Measurements from ENCODE around the gene CLEC4M. TPM values are rescaled to one million over a fixed set of nuclear protein-coding genes. Genes with fewer than 3 reads are reported as not detected.

Gene CLEC4M, protein sequence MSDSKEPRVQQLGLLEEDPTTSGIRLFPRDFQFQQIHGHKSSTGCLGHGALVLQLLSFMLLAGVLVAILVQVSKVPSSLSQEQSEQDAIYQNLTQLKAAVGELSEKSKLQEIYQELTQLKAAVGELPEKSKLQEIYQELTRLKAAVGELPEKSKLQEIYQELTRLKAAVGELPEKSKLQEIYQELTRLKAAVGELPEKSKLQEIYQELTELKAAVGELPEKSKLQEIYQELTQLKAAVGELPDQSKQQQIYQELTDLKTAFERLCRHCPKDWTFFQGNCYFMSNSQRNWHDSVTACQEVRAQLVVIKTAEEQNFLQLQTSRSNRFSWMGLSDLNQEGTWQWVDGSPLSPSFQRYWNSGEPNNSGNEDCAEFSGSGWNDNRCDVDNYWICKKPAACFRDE
- total RNA-seq (2014; rRNA removed; shearing (Covaris generic)) = not detected in 2 replicates
- not detected in 2 replicates for total RNA-seq (2022)
- not detected for Bru-seq, nascent RNA
- not detected for BruChase-seq, experiment 1, labeled RNA remaining after a 6-hour chase
- not detected for BruChase-seq, experiment 2, labeled RNA remaining after a 2-hour chase
- long read RNA-seq = 0 reads

DNA sequence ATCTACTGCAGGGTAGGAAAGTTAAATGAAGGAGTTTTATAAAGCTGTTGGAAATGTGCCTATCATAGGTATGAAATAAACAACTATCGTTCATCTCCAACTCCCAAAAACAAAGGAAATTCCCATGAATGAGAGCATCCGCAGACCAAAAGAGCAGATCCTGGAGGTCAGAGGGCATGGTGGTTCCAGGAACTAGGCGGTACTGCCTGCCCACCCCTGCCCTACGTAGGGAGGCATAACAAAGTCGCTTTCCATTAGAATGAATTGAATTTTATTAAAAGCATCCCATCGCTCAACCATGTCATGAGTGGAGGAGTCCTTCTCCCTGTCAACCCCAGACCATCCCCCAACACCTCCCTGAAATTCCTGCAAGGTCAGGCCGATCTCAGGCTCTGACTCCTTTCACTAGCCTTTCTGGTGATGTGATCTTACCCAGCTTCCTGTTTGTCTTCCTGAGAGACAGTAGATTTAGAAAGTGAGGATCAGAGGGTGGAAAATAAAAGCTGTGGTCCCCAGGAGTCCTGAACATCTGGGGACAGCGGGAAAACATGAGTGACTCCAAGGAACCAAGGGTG is at the start of gene CLEC4M:
Gene CLEC4M, plus strand, starts transcription at position 525 of the 575 bp plus-strand sequence. Its CDS starts 24 bp downstream, at position 549.
- no TSS peak for BruUV-seq (replicated peaks)
- CTCF ChIA-PET (ENCODE audit: unreplicated experiment) = no interaction called here
- H3K27ac ChIP-seq (ENCODE audit: low read depth, low read length, poor library complexity, severe bottlenecking) = no peak within 1 kb of the TSS
- H3K79me2 ChIP-seq (ENCODE audit: insufficient read depth, low read depth, low read length) = no peaks in the 10 kb centered on the region
- no peak for TF ChIP-seq EZH2phosphoT487 (IDR thresholded peaks at IDR 0.05; ENCODE audit: borderline replicate concordance, low read depth, low read length)
- TF ChIP-seq, protein P1, sequence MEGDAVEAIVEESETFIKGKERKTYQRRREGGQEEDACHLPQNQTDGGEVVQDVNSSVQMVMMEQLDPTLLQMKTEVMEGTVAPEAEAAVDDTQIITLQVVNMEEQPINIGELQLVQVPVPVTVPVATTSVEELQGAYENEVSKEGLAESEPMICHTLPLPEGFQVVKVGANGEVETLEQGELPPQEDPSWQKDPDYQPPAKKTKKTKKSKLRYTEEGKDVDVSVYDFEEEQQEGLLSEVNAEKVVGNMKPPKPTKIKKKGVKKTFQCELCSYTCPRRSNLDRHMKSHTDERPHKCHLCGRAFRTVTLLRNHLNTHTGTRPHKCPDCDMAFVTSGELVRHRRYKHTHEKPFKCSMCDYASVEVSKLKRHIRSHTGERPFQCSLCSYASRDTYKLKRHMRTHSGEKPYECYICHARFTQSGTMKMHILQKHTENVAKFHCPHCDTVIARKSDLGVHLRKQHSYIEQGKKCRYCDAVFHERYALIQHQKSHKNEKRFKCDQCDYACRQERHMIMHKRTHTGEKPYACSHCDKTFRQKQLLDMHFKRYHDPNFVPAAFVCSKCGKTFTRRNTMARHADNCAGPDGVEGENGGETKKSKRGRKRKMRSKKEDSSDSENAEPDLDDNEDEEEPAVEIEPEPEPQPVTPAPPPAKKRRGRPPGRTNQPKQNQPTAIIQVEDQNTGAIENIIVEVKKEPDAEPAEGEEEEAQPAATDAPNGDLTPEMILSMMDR (conservative IDR thresholded peaks at IDR 0.05; ENCODE audit: low read length) = no peak
- no peak for DNase-seq (ENCODE audit: low spot score)
- no peaks in the 10 kb centered on the region for H3K9me2 ChIP-seq (ENCODE audit: insufficient read depth, low read length)
- H3K9me3 ChIP-seq (ENCODE audit: low read length) = peaks cover 18% of the 10 kb centered on the region; the same call in 1 of the 2 replicates
- no peaks in the 10 kb centered on the region for H4K20me1 ChIP-seq (ENCODE audit: insufficient read depth, low read length)
- no peak within 1 kb of the TSS for H3K4me3 ChIP-seq (ENCODE audit: low read depth, low read length, poor library complexity, severe bottlenecking)
- POLR2A ChIA-PET = no interaction called here
- H3K4me2 ChIP-seq (ENCODE audit: low read length) = no peak within 1 kb of the TSS
- H2AFZ ChIP-seq (ENCODE audit: low read length) = no peak within 1 kb of the TSS
- H3K36me3 ChIP-seq (ENCODE audit: insufficient read depth, low read length) = no peaks in the 10 kb centered on the region
- no peaks in the 10 kb centered on the region for H3K4me1 ChIP-seq (ENCODE audit: insufficient read depth, low read length, poor library complexity, severe bottlenecking)
- intact Hi-C loops (cut with micrococcal nuclease; ENCODE audit: unreplicated experiment) = no loop called here

- CTCF ChIA-PET (ENCODE audit: unreplicated experiment) = no interaction called here
- no TSS peak for BruUV-seq (replicated peaks)
- no peaks in the 10 kb centered on the region for H3K36me3 ChIP-seq (ENCODE audit: insufficient read depth, low read length)
- no peak for TF ChIP-seq EZH2phosphoT487 (IDR thresholded peaks at IDR 0.05; ENCODE audit: borderline replicate concordance, low read depth, low read length)
- TF ChIP-seq, protein P1 (conservative IDR thresholded peaks at IDR 0.05; ENCODE audit: low read length) = no peak
- H3K4me2 ChIP-seq (ENCODE audit: low read length) = no peak overlapping the region
- H2AFZ ChIP-seq (ENCODE audit: low read length) = no peak overlapping the region
- no peak overlapping the region for H3K27ac ChIP-seq (ENCODE audit: low read depth, low read length, poor library complexity, severe bottlenecking)
- POLR2A ChIA-PET = no interaction called here
- no peaks in the 10 kb centered on the region for H3K79me2 ChIP-seq (ENCODE audit: insufficient read depth, low read depth, low read length)
- DNase-seq (ENCODE audit: low spot score) = no peak
- no peaks in the 10 kb centered on the region for H3K9me3 ChIP-seq (ENCODE audit: low read length)
- H4K20me1 ChIP-seq (ENCODE audit: insufficient read depth, low read length) = no peaks in the 10 kb centered on the region
- no peaks in the 10 kb centered on the region for H3K9me2 ChIP-seq (ENCODE audit: insufficient read depth, low read length)
- peaks cover 13% of the 10 kb centered on the region for H3K4me1 ChIP-seq (ENCODE audit: insufficient read depth, low read length, poor library complexity, severe bottlenecking)
- intact Hi-C loops (cut with micrococcal nuclease; ENCODE audit: unreplicated experiment) = no loop called here
- no peak overlapping the region for H3K4me3 ChIP-seq (ENCODE audit: low read depth, low read length, poor library complexity, severe bottlenecking)
Measured at GRCh38 chr19:7715671-7716070, 47.4 kb upstream of the CLEC4M start.

All from OCI-LY7 (cell line).